Glomerular visceral epithelial cell (primary cell): ENCODE measurements around the gene RANBP10.

Experiments
- DNase-seq: peaks from one replicate; pipeline ENCODE4 v3.0.0-alpha.2; 2016; ENCODE audit errors: extremely low spot score

The RANBP10 gene

DNA sequence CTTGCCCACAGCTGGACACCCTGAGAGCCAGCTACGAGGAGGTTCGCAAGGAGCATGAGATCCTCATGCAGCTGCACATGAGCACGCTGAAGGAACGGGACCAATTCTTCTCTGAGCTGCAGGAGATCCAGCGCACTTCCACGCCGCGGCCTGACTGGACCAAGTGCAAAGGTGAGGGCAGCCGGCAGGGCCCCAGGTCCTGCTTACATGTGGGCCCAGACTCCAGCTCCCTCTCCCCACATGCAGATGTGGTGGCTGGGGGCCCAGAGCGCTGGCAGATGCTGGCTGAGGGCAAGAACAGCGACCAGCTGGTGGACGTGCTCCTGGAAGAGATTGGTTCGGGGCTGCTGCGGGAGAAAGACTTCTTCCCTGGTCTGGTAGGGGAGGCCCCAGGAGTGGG lies 19.5 kb upstream of the RANBP10 start:
- no peak for DNase-seq

DNA sequence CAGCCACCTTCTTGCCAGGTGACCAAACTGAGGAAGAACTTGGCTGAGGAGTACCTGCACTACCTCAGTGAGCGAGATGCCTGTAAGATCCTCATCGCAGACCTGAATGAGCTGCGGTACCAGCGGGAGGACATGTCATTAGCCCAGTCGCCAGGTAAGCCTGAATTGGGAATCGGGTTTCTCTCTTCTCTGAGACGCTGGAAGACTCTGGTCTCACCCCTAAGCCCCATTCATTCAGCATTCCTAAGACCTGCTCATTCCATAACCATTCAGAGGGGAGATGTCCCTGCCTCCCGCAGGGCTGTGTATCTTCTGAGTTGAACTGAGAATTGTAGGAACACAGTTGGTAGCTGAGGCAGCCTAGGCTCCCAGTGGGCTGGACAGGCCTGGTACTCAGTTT lies 18.8 kb upstream of the RANBP10 start:
- no peak for DNase-seq

DNA sequence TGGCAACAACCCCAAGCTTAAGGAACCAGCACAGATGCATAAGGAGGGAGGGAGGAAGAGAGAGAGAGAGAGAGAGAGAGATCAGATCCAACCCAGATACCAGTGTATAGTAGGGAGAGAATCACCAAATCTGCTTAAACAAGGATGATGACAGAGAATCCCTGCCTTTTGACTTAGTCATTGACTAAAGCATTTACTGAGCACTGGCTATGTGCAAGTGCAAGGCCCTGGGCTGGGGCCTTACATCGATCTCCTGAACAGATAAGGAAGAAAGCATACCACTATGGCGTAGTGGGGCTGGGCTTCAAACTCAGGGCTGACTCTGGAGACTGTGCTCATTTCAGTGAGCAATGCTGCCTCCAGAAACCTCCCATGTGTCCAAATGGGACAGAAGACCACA lies 16.2 kb upstream of the RANBP10 start:
- DNase-seq: no peak

DNA sequence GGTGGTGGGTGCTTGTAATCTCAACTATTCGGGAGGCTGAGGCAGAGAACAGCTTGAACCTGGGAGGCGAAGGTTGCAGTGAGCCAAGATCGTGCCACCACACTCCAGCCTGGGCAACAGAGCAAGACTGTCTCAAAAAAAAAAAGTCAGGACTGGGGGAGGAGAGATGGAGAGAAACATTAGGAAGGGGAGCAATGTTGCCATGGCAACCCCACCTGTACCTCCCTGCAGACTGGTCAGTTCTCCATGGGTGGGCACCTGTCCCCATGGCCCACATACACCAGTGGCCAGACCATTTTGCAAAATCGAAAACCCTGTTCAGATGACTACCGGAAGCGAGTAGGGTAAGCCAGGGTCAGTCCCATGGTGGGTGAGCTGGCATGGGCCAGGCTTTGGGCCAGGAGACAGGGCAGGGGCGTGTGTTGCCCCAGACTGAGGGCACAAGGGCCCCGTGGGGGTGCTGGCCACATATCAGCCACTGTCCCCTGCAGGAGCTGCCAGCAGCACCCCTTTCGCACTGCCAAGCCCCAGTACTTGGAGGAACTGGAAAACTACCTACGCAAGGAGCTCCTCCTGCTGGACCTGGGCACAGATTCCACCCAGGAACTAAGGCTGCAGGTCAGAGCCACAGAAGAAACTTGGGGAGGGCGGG lies 14.4 kb upstream of the RANBP10 start:
- no peak for DNase-seq

DNA sequence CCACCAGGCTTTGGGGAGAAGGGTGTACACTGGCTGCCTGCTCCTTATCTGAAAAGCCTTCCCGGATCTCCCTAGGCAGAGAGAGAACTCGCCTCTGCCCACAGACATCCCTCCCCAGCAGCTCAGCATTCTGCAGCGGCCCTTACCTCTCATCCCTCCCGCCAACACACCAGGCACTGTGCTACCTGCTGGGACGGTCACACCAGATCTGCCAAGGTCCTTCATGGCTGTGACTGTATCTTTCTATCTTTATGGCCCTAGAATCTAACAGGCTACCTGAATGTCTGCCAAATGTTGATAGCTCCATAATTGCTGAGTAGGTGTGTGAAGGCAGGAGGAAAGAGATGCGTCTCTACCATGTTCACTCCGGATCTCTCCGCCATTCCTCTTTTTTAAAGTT lies 8.2 kb upstream of the RANBP10 start:
- no peak for DNase-seq

DNA sequence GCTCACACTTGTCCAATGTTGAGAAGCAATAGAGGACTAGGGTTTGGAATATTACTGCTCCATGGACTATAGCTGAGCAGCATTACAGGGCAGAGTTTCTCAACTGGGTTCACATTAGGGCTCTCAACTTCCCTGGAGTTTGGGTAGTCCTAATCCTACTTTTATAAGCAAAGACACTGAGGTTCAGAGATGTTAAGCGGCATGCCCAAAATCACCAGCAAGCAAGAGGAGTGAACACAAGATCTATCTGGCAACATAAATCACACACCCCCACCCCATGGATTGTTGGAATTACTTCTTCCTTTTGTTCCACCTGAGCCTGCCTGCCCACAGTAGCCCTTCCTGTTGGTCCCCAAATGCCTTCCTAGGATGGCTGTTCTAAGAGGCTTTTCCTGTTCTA lies 5.5 kb upstream of the RANBP10 start:
- DNase-seq: no peak

DNA sequence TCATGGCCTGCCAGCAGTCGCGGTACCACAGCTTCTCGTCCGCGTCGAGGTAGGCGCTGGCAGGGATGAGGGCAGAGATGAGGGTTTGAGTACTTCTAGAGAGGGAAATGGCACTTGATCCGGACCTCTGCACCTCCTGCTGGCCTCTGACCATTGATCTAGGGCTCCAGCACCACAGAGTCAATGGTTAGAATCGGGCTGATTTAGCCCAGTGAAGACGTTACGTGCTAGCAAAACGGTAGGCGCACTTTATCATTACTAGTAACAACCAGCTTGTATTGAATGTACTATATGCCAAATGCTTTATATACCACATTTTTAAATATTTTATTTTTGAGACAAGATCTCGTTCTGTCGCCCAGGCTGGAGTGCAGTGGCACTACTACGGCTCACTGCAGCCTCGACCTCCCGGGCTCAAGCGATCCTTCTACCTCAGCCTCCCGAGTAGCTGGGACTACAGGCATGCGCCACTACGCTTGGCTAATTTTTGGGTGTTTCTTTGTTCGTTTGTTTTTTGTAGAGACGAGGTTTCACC lies 855 bp upstream of the RANBP10 start:
- no peak for DNase-seq

DNA sequence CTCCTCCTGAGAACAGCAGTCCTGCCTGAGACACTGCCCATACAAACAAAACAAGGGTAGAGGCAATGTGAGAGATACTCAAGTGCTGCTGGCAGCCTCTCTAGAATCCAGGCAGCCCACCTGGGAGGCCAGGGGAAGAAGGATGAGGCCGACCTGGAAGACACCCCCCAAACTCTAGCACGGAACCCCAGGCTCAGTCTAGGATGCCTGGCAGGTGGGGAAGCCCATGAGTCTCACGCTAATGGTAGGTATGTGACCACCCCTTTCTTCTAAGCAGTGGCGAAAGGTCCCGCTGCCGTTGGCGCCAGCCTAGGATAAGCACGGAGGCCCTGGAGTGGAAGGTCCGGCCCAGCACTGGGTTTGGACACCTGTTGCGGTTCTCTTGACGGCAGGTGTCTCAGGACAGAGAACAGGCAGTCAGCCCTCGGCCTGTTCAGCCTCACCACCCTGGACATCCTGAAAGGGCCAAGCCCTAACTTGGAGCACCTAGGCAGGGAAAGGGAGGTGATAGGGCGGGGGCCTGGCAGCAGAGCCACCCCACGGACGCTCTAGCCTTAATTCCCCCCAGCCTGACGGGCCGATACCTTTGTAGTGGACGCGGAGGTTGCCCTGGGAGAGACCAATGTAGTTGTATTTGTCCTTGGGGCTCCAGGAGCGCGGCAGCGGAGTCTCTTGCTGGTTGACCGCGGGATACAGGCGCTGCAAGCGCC lies 487 bp downstream of the RANBP10 start:
- no peak for DNase-seq

DNA sequence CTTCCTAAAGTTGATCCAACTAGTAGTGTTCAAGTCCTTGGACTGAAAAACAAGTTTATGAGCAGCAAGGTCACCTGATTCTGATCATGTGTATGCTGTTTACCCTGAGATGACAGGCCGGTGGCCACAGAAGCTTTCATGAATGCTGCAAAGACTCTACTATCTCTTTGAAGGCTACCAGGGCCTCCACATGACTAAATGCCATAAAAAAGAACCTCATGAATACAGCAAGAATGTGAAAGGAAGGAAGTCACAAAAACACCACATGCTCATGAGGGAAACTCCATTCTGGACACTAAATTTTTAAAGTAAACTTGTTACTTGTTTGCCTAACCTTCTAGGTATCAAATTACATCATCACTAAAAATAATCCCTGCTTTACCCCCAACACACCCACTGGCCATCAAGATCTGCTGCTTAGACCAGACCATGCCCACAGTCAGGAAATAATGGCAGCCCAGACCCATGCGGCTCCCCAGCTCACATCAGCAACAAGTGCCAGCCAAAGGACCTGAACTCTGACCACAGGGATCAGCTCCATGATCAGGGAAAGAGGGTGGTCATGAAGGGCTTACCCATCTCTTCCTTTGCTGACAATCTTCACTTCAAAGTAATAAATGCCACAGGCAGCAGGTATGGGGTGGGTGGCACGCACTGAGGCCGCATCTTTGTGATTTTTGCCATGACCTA lies 1.4 kb downstream of the RANBP10 start:
- no peak for DNase-seq

DNA sequence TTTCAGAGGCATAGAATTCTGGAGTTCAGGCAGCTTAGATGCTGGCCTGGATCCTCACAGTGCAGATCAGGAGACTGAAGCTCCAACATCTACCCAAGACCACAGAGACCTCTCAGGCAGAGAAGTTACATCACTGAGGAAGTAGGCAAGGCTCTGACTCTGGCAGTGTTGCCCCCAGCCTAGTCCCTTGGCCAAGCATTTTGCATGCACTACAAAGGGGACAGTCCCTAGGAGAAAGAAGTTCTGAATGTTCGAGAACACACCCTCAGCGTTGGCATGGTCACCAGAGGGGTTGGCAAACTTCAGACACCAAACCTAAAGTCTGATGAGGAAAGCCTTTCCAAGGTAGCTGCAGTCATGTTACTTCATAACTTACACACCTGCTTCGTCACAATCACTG lies 2.5 kb downstream of the RANBP10 start:
- no peak for DNase-seq

DNA sequence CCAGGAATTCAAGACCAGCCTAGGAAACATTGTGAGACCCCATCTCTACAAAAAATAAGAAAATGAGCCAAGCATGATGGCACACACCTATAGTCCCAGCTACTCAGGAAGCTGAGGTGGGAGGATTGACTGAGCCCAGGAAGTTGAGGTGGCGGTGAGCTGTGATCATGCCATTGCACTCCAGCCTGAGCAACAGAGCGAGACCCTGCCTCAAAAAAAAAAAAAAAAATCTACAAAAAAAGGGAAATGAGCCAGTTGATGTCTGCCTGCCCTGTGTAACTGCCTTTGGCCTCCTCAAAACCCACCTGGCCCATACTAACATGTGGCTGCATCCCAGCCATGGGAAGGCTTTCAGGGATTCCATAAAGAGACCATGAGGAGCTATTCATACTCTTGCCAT lies 4.5 kb downstream of the RANBP10 start:
- DNase-seq: no peak

DNA sequence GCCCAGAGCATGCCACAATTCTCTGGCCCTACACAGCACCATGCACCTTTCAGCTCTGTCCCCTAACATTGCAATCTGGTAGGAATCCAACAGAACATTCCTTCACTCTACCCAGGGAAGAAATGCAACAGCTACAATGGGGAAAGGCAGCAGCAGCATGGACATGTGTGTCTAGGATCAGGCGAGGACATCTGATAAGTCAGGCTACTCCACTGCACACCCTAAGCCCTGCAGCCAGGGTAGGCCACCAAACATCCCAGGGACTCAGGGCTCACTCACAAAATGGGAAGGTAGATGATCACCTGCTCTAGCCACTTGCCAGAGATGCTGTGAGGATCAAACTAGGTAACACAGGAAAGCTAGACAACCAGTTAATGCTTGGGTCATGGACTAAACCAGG lies 5.1 kb downstream of the RANBP10 start:
- no peak for DNase-seq

DNA sequence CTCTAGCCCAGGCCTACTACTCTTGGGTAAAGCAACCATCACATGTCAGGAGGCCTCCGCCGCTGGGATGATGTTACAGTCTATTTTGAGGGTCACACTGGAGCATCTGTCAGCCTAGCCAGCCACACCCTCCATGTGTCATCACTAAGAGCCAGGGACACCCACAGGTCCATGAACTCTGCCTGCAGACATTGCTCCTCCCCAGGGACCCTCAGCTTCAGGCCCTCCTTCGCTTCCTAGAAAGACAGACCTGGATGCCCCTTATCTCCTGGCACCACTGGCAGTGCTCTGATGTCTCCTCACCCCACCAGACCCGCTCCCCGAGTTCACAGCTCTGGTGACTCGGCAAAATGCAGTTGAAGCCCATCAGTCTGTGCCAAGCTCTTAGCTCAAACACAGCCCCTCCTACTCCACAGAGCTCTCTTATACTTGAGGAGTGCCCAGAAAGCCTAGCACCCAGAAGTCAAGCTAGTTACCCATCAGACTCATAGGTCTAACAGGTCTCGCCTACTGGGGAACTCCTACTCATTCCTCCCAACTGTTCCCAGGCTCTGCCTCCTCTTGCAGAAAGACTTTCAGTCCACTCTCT lies 5.9 kb downstream of the RANBP10 start:
- no peak for DNase-seq

DNA sequence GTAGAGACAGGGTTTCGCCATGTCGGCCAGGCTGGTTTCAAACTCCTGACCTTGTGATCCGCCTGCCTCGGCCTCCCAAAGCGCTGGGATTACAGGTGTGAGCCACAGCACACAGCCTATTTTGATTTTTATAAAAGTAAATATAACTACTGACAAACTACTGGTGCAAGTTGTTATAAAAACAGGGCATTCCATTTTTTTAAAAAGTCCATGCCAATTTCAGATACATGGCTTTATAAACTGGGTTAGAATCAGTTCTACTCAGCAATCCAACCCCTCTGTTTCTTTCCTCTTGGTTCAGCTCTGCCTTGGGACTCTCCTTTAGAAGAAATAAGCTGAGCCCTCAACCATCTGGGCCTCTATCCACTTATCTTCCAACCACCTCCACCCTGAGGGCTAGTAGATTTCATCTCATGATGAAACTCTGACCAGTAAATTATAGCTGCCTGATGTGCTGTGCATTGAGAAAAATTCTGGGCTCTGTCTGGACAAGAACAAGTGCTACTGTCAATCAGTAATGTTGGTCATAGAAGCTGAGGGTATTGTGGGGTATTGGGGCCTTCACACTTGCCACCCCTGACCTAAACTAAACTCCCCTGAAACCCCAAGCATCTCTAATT lies 10.2 kb downstream of the RANBP10 start:
- DNase-seq: no peak

DNA sequence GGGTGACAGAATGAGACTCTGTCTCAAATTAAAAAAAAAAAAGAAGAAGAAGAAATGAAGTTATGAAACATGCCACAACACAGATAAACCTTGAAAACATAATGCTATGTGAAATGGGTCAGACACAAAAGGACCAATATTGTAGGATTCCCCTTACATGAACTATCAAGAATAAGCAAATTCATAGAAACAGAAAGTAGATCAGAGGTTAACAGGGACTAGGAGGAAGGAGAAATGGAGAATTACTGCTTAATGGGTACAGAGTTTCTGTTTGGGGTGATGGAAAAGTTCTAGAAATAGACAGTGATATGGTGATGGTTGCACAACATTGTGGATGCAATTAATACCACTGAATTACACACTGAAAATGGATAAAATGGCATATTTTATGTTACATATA lies 16.3 kb downstream of the RANBP10 start:
- no peak for DNase-seq

DNA sequence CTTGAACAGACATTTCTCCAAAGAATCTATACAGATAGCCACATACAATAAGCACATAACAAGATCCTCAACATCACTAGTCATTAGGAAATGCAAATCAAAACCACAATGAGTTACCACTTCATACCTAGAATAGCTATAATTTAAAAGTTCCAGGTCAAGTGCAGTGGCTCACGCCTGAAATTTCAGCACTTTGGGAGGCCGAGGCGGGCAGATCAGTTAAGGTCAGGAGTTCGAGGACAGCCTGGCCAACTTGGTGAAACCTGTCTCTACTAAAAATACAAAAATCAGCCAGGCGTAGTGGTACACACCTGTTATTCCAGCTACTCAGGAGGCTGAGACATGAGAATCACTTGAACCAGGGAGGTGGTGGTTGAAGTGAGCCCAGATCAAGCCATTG lies 19.9 kb downstream of the RANBP10 start:
- no peak for DNase-seq

DNA sequence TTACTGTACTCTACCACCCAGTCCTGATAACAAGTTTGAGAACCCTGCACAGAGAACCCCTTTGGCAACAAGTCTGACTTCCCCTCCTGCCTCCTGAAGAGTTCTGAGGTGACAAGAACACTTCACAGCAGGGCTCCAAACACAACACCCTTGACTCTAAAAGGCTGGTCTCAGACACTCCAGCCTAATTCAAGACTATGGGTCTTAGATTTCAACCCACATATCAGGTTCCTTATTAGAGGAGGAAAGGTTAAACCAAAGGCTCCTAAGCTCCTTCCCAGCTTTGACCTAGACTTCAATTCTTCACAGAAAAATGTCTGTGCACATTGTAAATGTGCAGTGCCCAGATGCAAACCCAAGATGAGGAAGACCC lies 23.0 kb downstream of the RANBP10 start:
- DNase-seq: no peak

DNA sequence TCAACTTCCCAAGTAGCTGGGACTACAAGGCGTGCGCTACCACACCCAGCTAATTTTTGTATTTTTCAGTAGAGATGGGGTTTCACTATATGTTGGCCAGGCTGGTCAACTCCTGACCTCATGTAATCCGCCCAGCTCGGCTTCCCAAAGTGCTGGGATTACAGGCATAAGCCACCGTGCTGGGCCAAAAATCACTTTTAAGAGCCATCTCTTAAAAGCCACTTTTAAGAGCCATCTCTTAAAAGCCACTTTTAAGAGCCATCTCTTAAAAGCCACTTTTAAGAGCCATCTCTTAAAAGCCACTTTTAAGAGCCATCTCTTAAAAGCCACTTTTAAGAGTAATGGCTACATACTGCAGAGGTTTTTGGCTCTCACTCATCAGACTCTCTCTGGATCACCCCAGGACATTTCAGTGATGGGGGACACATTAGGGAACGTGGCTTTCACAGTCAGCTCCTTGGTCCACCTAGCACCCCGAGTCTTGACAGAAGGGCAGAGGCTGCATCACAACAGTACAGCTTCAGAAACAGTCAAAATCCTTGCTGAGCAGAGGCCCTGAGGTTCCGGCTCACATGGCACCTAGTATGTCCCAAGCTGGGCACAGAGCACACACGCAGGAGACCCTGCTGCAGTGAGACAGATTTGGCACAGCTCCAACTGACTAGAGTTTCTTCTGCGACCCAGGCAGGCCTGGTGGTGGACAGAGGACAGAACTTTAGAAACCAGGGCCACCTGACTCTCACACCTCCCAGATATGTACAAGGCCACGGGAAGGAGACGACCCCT lies 23.6 kb downstream of the RANBP10 start:
- DNase-seq: no peak

DNA sequence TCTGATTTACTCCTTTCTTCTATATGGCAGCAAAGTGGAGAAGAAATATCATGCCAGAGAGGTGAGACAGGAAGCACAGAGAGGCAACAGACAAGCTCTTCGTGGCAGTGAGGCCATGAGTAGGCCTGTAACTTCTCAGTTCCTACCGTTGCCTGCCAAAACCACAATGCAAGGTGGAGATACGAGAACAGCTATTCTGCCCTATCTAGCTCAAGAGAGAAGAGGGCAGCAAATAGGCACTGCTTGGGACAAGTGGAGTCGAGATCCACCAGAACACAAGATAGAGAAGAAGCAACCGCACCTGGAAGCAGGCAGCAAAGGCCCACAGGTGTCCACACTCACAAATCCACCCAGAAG lies 24.8 kb downstream of the RANBP10 start:
- DNase-seq: no peak

DNA sequence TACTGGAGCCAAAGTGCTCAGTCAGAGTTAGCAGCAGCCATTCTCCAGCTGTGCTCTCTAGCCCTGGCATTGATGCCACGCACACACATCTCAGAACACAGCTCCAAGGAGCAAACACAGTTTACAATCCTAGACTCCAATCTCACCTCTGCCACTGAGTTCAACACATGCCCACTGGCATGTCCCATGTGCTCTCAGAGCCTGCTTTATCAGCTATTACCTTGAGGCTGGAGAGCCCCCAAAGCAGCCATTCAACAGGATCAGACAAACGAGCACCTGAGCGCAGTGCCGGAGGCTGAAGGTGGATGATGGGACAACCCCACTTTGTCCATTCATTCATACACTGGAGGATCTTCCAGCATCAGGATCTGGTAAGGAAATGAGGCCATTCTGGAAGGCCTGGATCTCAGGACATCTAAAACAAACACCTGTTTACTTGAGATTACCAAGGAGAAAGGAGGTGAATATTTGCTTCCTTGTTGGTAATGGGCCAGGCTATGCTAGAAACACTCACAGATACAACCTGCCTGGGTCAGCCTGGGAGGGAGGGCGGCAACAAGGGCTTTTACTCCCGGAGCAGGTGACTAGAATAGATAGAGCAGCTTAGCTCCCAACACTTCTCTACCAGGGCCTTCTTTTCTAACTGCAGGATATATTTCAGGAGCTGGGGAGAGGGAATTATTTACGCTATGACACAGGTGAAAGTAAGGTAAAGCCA lies 25.4 kb downstream of the RANBP10 start:
- no peak for DNase-seq
